ACC112 (cell line): ENCODE measurements around the gene PIP5K1C.
"Not testable (repeated sequence)": the region's sequence is repeated elsewhere in the genome, so short reads cannot be mapped to it uniquely, and the experiment has no call there.

Experiments used
- H2AFZ ChIP-seq: fragments of 200-600 bp; sonication (generic); one replicate; pipeline ENCODE4 v1.6.0; 2017; ENCODE audit warnings: antibody characterized with exemption, low read length; ENCODE audit not compliant: unreplicated experiment
- H3K27ac ChIP-seq: fragments of 200-600 bp; sonication (generic); 2 replicates; pipeline ENCODE4 v1.5.1; 2014; ENCODE audit warnings: low read depth, mild to moderate bottlenecking, antibody characterized with exemption, low read length, moderate library complexity
- H3K27me3 ChIP-seq: fragments of 200-600 bp; sonication (generic); 2 replicates; pipeline ENCODE4 v1.6.1; 2014; ENCODE audit warnings: mild to moderate bottlenecking, antibody characterized with exemption, low read length, moderate library complexity, mixed read lengths; ENCODE audit not compliant: insufficient read depth
- H3K36me3 ChIP-seq: fragments of 200-600 bp; sonication (generic); 2 replicates; pipeline ENCODE4 v1.6.1; 2016; ENCODE audit warnings: mild to moderate bottlenecking, antibody characterized with exemption, low read length, moderate library complexity, mixed read lengths; ENCODE audit not compliant: insufficient read depth
- H3K4me1 ChIP-seq: fragments of 200-600 bp; sonication (generic); one replicate; pipeline ENCODE4 v1.6.1; 2016; ENCODE audit warnings: low read length, mixed read lengths; ENCODE audit not compliant: insufficient read depth, unreplicated experiment, control insufficient read depth
- H3K4me3 ChIP-seq: fragments of 200-600 bp; sonication (generic); 2 replicates; pipeline ENCODE4 v1.5.1; 2014; ENCODE audit warnings: mild to moderate bottlenecking, low read depth, low read length
- H3K79me2 ChIP-seq: fragments of 200-600 bp; sonication (generic); one replicate; pipeline ENCODE4 v1.6.0; 2016; ENCODE audit warnings: low read length; ENCODE audit not compliant: control insufficient read depth, unreplicated experiment, insufficient read depth

PIP5K1C gene

DNA sequence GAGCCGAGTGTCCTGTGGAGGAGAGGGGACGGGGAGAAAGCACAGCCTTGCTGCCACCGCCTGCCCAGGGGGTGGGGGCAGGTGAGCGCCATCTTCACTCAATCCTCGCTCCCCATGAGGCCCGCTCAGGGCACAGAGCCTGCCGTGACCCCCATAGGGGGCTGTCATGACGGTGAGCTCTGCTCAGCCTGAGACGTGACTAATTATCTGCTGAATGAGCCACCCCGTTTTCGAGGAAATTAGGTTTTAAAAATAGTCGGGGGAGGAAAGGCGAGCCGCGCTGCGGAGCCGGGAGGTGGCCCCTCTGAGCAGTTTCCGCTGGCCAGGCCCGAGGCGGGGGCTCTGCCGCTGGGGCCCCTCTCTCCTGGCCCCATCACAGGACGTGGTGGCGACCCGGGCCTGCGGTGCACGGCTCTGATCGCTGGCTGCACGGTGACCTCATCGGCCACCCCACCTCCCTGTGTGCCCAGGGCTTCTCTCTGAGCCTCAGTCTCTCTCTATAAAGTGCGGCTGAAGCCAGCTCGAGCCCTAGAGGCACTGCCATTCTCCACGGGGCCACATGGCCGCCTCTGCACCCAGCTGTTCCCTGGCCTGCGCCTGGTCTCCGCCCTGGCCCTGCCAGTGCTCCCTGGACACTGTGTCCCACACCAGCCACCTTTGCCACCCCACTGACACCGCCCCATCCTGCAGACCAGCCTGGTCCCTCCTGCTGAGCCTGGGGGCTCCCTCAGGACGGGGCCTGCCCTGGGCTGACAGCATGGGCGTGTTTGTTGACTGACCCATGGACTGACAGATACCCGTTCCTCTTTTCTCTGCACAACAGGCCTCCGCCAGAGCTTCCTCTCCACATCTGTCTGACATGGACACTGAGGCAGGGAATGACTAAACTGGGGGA is 28.3 kb downstream of the PIP5K1C start:
- Histone ChIP-seq H3K79me2 (peaks cover 3% of the 10 kb centered on the region), H3K4me1 (peaks cover 24% of the 10 kb centered on the region), H2AFZ (no peak overlapping the region), H3K27me3 (no peaks in the 10 kb centered on the region), H3K27ac (peak overlapping the region; percentile 89), H3K36me3 (no peaks in the 10 kb centered on the region), H3K4me3 (no peak overlapping the region)

DNA sequence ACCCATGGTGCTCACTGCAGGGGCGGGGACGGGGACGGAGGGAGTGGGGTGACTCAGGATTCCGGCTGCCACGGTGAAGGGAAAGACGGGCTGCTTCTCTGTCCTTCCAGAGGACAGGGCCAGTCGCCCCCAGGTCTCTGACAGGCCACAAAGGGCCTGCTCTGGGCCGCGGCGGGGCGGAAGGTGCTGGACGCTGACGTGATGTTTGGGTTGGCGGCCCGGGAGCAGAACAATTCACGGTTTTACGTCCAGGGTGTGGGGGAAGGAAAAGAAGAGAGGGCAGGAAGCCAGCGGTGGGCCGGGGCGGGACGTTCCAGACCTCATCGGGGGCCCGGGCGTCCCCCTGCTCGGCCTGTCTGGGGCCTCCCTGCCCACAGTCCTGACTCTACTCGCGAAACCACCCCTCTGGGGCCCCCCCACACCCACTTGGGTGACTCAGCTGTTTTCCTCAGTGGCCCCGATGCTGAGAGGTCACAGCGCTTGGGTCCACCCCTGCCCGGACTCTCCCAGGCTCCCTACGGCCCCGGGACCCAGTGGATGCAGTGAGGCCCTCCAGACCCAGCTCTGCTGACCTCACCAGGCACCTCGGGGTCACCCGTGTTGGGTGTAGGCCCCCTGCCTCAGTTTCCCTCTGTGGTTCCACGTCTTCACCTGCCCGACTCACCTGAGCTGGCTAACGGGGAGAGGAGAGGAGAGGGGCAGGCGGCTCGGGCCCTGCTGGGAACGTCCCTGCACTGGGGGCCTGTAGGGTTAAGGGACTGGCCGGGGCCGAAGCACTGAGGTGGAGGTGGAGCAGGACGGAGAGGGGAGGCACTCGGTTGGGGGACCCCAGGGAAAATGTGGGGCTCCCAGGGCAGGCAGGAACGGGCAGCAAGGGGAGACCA is 29.2 kb downstream of the PIP5K1C start:
- H3K79me2 ChIP-seq = peaks cover 3% of the 10 kb centered on the region
- peak overlapping the region; percentile 89 for H3K27ac ChIP-seq
- H3K27me3 ChIP-seq = no peaks in the 10 kb centered on the region
- H2AFZ ChIP-seq = no peak overlapping the region
- peaks cover 24% of the 10 kb centered on the region for H3K4me1 ChIP-seq
- H3K4me3 ChIP-seq = peak overlapping the region; percentile 67
- H3K36me3 ChIP-seq = no peaks in the 10 kb centered on the region

GRCh38 chr19:3669947-3670795 is 30.1 kb downstream of the PIP5K1C start:
- H3K4me3 ChIP-seq = peak overlapping the region; percentile 67
- H3K4me1 ChIP-seq = peaks cover 24% of the 10 kb centered on the region
- no peaks in the 10 kb centered on the region for H3K27me3 ChIP-seq
- H2AFZ ChIP-seq = no peak overlapping the region
- H3K27ac ChIP-seq = peak overlapping the region; percentile 89
- no peaks in the 10 kb centered on the region for H3K36me3 ChIP-seq
- peaks cover 3% of the 10 kb centered on the region for H3K79me2 ChIP-seq

DNA sequence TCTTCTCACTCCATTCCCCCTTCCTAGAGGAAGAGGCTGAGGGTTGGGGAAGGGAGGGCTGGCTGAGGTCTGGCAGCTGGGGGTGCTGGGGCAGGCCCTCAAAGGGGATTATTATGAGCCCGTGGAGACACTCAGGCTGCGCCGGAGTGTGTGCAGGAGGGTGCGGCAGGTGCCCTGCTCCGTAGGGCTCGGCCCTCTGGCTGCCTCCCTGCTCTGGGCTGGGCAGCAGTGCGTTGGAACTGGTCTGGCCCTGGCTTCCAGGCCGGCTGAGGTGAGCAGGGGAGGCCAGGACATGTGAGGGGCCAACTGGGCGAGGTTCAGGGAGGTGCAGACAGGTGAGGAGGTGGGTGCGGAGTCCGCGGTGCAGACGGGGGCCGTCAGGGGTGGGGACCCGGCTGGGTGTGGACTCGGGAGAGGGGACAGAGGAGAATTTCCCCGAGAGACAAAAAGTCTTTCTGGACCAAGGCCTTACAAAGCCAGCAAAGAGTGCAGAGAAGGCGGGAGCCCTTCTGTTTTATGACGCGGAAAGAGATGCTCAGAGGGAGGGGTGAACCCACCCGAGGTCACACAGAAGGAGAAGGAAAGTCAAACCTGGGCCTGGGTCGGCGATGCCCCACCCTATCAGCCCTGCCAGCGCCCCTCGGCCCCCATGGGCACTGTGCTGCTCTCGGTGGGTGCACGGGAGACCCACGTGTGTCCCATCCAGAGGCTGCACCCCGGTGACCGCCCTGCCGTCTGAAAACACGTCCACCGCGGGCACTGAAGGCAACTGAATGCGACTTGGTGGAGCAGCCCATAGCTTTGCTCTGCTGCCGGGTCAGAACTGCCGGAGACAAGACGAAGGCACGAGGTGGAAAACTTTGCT is 31.0 kb downstream of the PIP5K1C start:
- H3K27ac ChIP-seq = no peak overlapping the region

GRCh38 chr19:3668331-3669081 is 31.8 kb downstream of the PIP5K1C start:
- Histone ChIP-seq H2AFZ (no peak overlapping the region), H3K4me1 (peaks cover 24% of the 10 kb centered on the region), H3K79me2 (peaks cover 3% of the 10 kb centered on the region), H3K27me3 (no peaks in the 10 kb centered on the region), H3K4me3 (no peak overlapping the region), H3K36me3 (no peaks in the 10 kb centered on the region), H3K27ac (no peak overlapping the region)

More for the DNA sequence above, 31.0 kb downstream of the PIP5K1C start:
- Histone ChIP-seq H3K4me1 (peaks cover 24% of the 10 kb centered on the region), H3K27me3 (no peaks in the 10 kb centered on the region), H3K4me3 (no peak overlapping the region), H3K79me2 (peaks cover 3% of the 10 kb centered on the region), H2AFZ (no peak overlapping the region), H3K36me3 (no peaks in the 10 kb centered on the region)

- Histone ChIP-seq H3K27me3 (no peaks in the 10 kb centered on the region), H3K4me3 (no peak overlapping the region), H3K4me1 (peaks cover 24% of the 10 kb centered on the region), H3K79me2 (peaks cover 3% of the 10 kb centered on the region), H3K36me3 (no peaks in the 10 kb centered on the region), H3K27ac (no peak overlapping the region), H2AFZ (no peak overlapping the region)
These were observed 32.5 kb downstream of the PIP5K1C start for GRCh38 chr19:3667766-3668165.

DNA sequence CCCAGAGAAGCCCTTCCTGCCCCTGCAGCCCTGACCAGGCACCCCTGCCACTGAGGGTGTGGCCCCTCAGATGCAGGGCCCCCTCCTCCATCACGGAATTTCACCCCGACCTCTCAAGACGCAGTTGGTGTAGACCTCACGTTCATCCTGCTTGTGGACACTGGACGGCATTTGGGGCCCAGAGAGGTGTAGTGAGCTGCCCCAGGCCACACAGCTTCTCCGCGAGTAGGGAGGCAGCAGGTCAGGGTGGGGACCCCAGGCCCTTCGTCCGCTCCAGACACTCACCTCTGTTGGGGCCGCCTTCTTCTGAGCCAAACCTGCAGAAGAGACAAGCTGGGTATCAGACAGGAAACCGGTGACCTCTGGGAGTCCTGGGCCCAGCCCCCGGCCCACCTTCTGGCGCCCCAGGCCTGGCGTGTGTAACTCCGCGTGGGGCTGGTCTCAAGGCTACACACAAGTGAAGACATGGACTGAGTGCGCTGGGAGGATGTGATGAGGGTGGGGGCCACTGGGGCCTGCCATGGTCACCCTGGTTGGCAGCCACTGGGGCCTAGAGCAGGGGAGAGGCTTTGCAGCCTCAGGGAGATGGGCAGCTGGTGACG is 33.1 kb downstream of the PIP5K1C start:
- Histone ChIP-seq H2AFZ (no peak overlapping the region), H3K36me3 (no peaks in the 10 kb centered on the region), H3K27me3 (no peaks in the 10 kb centered on the region), H3K4me1 (peaks cover 24% of the 10 kb centered on the region), H3K27ac (no peak overlapping the region), H3K4me3 (no peak overlapping the region), H3K79me2 (peaks cover 3% of the 10 kb centered on the region)

GRCh38 chr19:3666545-3666856 is 33.8 kb downstream of the PIP5K1C start:
- not testable (repeated sequence) for H3K27me3 ChIP-seq, H3K36me3 ChIP-seq, H3K27ac ChIP-seq, H3K79me2 ChIP-seq, H2AFZ ChIP-seq, H3K4me3 ChIP-seq
- H3K4me1 ChIP-seq = peaks cover 20% of the 10 kb centered on the region
